ENCODE data around the gene MED22.
"Not testable (repeated sequence)": the region's sequence is repeated elsewhere in the genome, so short reads cannot be mapped to it uniquely, and the experiment has no call there.

The MED22 gene

GRCh38 chr9:133332381-133332730 lies 15.6 kb downstream of the MED22 start:
- peak in 1 of 2 experiments; percentile 4 for DNase-seq (ENCODE audit: low spot score in 2 of 2)
- in situ Hi-C loops (cut with MboI; ENCODE audit: low sequenced_read_pairs) = no loop called here
- peaks cover 10% of the 10 kb centered on the region for H3K4me1 ChIP-seq
- no peak overlapping the region for H3K4me3 ChIP-seq
- no peaks in the 10 kb centered on the region for H3K9me3 ChIP-seq
- H3K36me3 ChIP-seq (replicated peaks) = peaks cover 47% of the 10 kb centered on the region
- no peaks in the 10 kb centered on the region for H3K27me3 ChIP-seq (ENCODE audit: low read depth)

- in situ Hi-C loops (cut with MboI; ENCODE audit: low sequenced_read_pairs) = no loop called here
- H3K36me3 ChIP-seq (replicated peaks) = peaks cover 47% of the 10 kb centered on the region
Measured at GRCh38 chr9:133331641-133332380, 16.1 kb downstream of the MED22 start.

GRCh38 chr9:133331221-133331620 lies 16.7 kb downstream of the MED22 start:
- Histone ChIP-seq H3K4me3 (no peak overlapping the region), H3K4me1 (peaks cover 4% of the 10 kb centered on the region), H3K36me3 (replicated peaks) (peaks cover 47% of the 10 kb centered on the region), H3K9me3 (no peaks in the 10 kb centered on the region), H3K27me3 (ENCODE audit: low read depth) (no peaks in the 10 kb centered on the region)
- DNase-seq (ENCODE audit: low spot score in 2 of 2) = no peak
- in situ Hi-C loops (cut with MboI; ENCODE audit: low sequenced_read_pairs) = no loop called here

More at GRCh38 chr9:133331641-133332380, 16.1 kb downstream of the MED22 start:
- Histone ChIP-seq H3K9me3 (no peaks in the 10 kb centered on the region), H3K27me3 (ENCODE audit: low read depth) (no peaks in the 10 kb centered on the region), H3K4me3 (no peak overlapping the region), H3K4me1 (peaks cover 10% of the 10 kb centered on the region)
- DNase-seq (ENCODE audit: low spot score in 2 of 2) = peak in 1 of 2 experiments; percentile 4

- H3K9me3 ChIP-seq; H3K4me3 ChIP-seq; H3K27me3 ChIP-seq (ENCODE audit: low read depth); H3K4me1 ChIP-seq: not testable (repeated sequence)
- peaks cover 40% of the 10 kb centered on the region for H3K36me3 ChIP-seq (replicated peaks)
- in situ Hi-C loops (cut with MboI; ENCODE audit: low sequenced_read_pairs) = loop anchor here (10.0 kb wide), 2 partner anchors 95 to 145 kb away; no protein-coding TSS in a partner anchor
- DNase-seq (ENCODE audit: low spot score in 2 of 2) = peak in 1 of 2 experiments; percentile 56
Measured at GRCh38 chr9:133329306-133330156, 18.4 kb downstream of the MED22 start.

- in situ Hi-C loops (cut with MboI; ENCODE audit: low sequenced_read_pairs) = loop anchor here (10.0 kb wide), 2 partner anchors 93 to 143 kb away; no protein-coding TSS in a partner anchor
- Histone ChIP-seq H3K4me1 (no peaks in the 10 kb centered on the region), H3K27me3 (ENCODE audit: low read depth) (no peaks in the 10 kb centered on the region), H3K36me3 (replicated peaks) (peaks cover 25% of the 10 kb centered on the region), H3K9me3 (no peaks in the 10 kb centered on the region), H3K4me3 (no peak overlapping the region)
- DNase-seq (ENCODE audit: low spot score in 2 of 2) = no peak
Measured at GRCh38 chr9:133327834-133328484, 20.0 kb downstream of the MED22 start.

- not testable (repeated sequence) for H3K4me1 ChIP-seq; DNase-seq (ENCODE audit: low spot score in 2 of 2); H3K4me3 ChIP-seq; H3K9me3 ChIP-seq; H3K27me3 ChIP-seq (ENCODE audit: low read depth)
- in situ Hi-C loops (cut with MboI; ENCODE audit: low sequenced_read_pairs) = loop anchor here (10.0 kb wide), 2 partner anchors 92 to 142 kb away; no protein-coding TSS in a partner anchor
- H3K36me3 ChIP-seq (replicated peaks) = peaks cover 15% of the 10 kb centered on the region
Measured at GRCh38 chr9:133327021-133327420, 20.9 kb downstream of the MED22 start.

GRCh38 chr9:133323991-133324703 lies 23.8 kb downstream of the MED22 start:
- H3K9me3 ChIP-seq = no peaks in the 10 kb centered on the region
- no peak for DNase-seq (ENCODE audit: low spot score in 2 of 2)
- H3K27me3 ChIP-seq (ENCODE audit: low read depth) = no peaks in the 10 kb centered on the region
- no peaks in the 10 kb centered on the region for H3K36me3 ChIP-seq (replicated peaks)
- in situ Hi-C loops (cut with MboI; ENCODE audit: low sequenced_read_pairs) = loop anchor here (10.0 kb wide), 2 partner anchors 89 to 139 kb away; no protein-coding TSS in a partner anchor
- no peak overlapping the region for H3K4me3 ChIP-seq
- no peaks in the 10 kb centered on the region for H3K4me1 ChIP-seq

- H3K27me3 ChIP-seq (ENCODE audit: low read depth) = no peaks in the 10 kb centered on the region
Measured at GRCh38 chr9:133323211-133323610, 24.7 kb downstream of the MED22 start.

GRCh38 chr9:133322701-133323100 lies 25.2 kb downstream of the MED22 start:
- no peak for DNase-seq (ENCODE audit: low spot score in 2 of 2)
- in situ Hi-C loops (cut with MboI; ENCODE audit: low sequenced_read_pairs) = loop anchor here (10.0 kb wide), 2 partner anchors 88 to 138 kb away; no protein-coding TSS in a partner anchor
- Histone ChIP-seq H3K36me3 (replicated peaks) (no peaks in the 10 kb centered on the region), H3K4me3 (no peak overlapping the region), H3K4me1 (no peaks in the 10 kb centered on the region), H3K27me3 (ENCODE audit: low read depth) (no peaks in the 10 kb centered on the region), H3K9me3 (no peaks in the 10 kb centered on the region)

More at GRCh38 chr9:133323211-133323610, 24.7 kb downstream of the MED22 start:
- H3K9me3 ChIP-seq = no peaks in the 10 kb centered on the region
- H3K4me1 ChIP-seq = no peaks in the 10 kb centered on the region
- H3K36me3 ChIP-seq (replicated peaks) = no peaks in the 10 kb centered on the region
- in situ Hi-C loops (cut with MboI; ENCODE audit: low sequenced_read_pairs) = loop anchor here (10.0 kb wide), 2 partner anchors 88 to 138 kb away; no protein-coding TSS in a partner anchor
- no peak for DNase-seq (ENCODE audit: low spot score in 2 of 2)
- no peak overlapping the region for H3K4me3 ChIP-seq

- peak in 1 of 2 experiments; percentile 6 for DNase-seq (ENCODE audit: low spot score in 2 of 2)
- H3K36me3 ChIP-seq (replicated peaks) = no peaks in the 10 kb centered on the region
- H3K27me3 ChIP-seq (ENCODE audit: low read depth) = no peaks in the 10 kb centered on the region
- H3K4me3 ChIP-seq = no peak overlapping the region
- in situ Hi-C loops (cut with MboI; ENCODE audit: low sequenced_read_pairs) = loop anchor here (10.0 kb wide), 2 partner anchors 87 to 137 kb away; no protein-coding TSS in a partner anchor
- no peaks in the 10 kb centered on the region for H3K9me3 ChIP-seq
- no peaks in the 10 kb centered on the region for H3K4me1 ChIP-seq
Measured at GRCh38 chr9:133321411-133321935, 26.5 kb downstream of the MED22 start.

GRCh38 chr9:133320421-133320881 lies 27.5 kb downstream of the MED22 start:
- H3K4me1 ChIP-seq = no peaks in the 10 kb centered on the region
- H3K4me3 ChIP-seq = no peak overlapping the region
- H3K36me3 ChIP-seq (replicated peaks) = no peaks in the 10 kb centered on the region
- in situ Hi-C loops (cut with MboI; ENCODE audit: low sequenced_read_pairs) = loop anchor here (10.0 kb wide), 2 partner anchors 86 to 136 kb away; no protein-coding TSS in a partner anchor
- H3K9me3 ChIP-seq = no peaks in the 10 kb centered on the region
- no peaks in the 10 kb centered on the region for H3K27me3 ChIP-seq (ENCODE audit: low read depth)
- no peak for DNase-seq (ENCODE audit: low spot score in 2 of 2)

- H3K9me3 ChIP-seq; DNase-seq (ENCODE audit: low spot score in 2 of 2); in situ Hi-C loops (cut with MboI; ENCODE audit: low sequenced_read_pairs); H3K36me3 ChIP-seq (replicated peaks); H3K4me1 ChIP-seq; H3K4me3 ChIP-seq; H3K27me3 ChIP-seq (ENCODE audit: low read depth): not testable (repeated sequence)
Measured at GRCh38 chr9:133317551-133317950, 30.4 kb downstream of the MED22 start.

Data from HAP-1 (cell line).